Measurements from ENCODE around the gene LLGL2. TPM values are rescaled to one million over a fixed set of nuclear protein-coding genes. Genes with fewer than 3 reads are reported as not detected.
A peak's percentile ranks its signal among the peaks of the same experiment; 100 is the strongest.

Gene LLGL2
- total and polyA plus RNA-seq, 8 donors, result 72.3 to 565 (median 174) TPM

GRCh38 chr17:75493476-75494129, 31.9 kb upstream of the LLGL2 start:
- H3K36me3 ChIP-seq, result peaks cover 59 to 94% (median 93%) of the 10 kb centered on the region in 4 donors

GRCh38 chr17:75494326-75494877, 31.1 kb upstream of the LLGL2 start:
- peaks cover 11 to 27% (median 17%) of the 10 kb centered on the region in 4 donors for H3K4me1 ChIP-seq
- no peaks in the 10 kb centered on the region for H3K9me3 ChIP-seq
- no peak overlapping the region for H3K4me3 ChIP-seq
- TF ChIP-seq POLR2AphosphoS5 (IDR thresholded peaks at IDR 0.05), result no peak
- TF ChIP-seq POLR2A (IDR thresholded peaks at IDR 0.05), result no peak
- no peak for TF ChIP-seq EP300 (IDR thresholded peaks at IDR 0.05)
- TF ChIP-seq CTCF (IDR thresholded peaks at IDR 0.05), result no peak
- 88 to 97% (median 92%) methylated on average over 12 to 14 of the region's 14 CpGs for WGBS, 5 donors
- no peak overlapping the region for H3K27ac ChIP-seq
- peaks cover 59 to 100% (median 94%) of the 10 kb centered on the region in 4 donors for H3K36me3 ChIP-seq
- no peak for DNase-seq
- intact Hi-C loops (cut with DNase I; ENCODE audit: low total_unique reads), result no loop called here
- H3K27me3 ChIP-seq, result no peaks in the 10 kb centered on the region

More at GRCh38 chr17:75493476-75494129, 31.9 kb upstream of the LLGL2 start:
- TF ChIP-seq POLR2AphosphoS5 (IDR thresholded peaks at IDR 0.05), result no peak
- no peak for TF ChIP-seq POLR2A (IDR thresholded peaks at IDR 0.05)
- no peak for TF ChIP-seq EP300 (IDR thresholded peaks at IDR 0.05)
- TF ChIP-seq CTCF (IDR thresholded peaks at IDR 0.05), result no peak
- no peaks in the 10 kb centered on the region for H3K27me3 ChIP-seq
- no peak for DNase-seq
- H3K9me3 ChIP-seq, result no peaks in the 10 kb centered on the region
- H3K4me1 ChIP-seq, result peaks cover 11 to 28% (median 15%) of the 10 kb centered on the region in 4 donors
- WGBS, 5 donors, result 76 to 98% (median 97%) methylated on average over 5 to 23 of the region's 23 CpGs
- no peak overlapping the region for H3K4me3 ChIP-seq
- H3K27ac ChIP-seq, result no peak overlapping the region
- intact Hi-C loops (cut with DNase I; ENCODE audit: low total_unique reads), result no loop called here

- Histone ChIP-seq H3K36me3 (peaks cover 72 to 100% (median 100%) of the 10 kb centered on the region in 4 donors), H3K27me3 (no peaks in the 10 kb centered on the region), H3K4me3 (no peak overlapping the region), H3K27ac (no peak overlapping the region), H3K4me1 (peaks cover 0 to 17% (median 5%) of the 10 kb centered on the region in 4 donors), H3K9me3 (no peaks in the 10 kb centered on the region)
- WGBS, 5 donors, result 89 to 100% (median 91%) methylated on average over 3 to 11 of the region's 11 CpGs
- intact Hi-C loops (cut with DNase I; ENCODE audit: low total_unique reads), result no loop called here
- TF ChIP-seq EP300 (IDR thresholded peaks at IDR 0.05) (no peak), POLR2AphosphoS5 (IDR thresholded peaks at IDR 0.05) (no peak), CTCF (IDR thresholded peaks at IDR 0.05) (no peak), POLR2A (IDR thresholded peaks at IDR 0.05) (no peak)
- DNase-seq, result no peak
Observed at GRCh38 chr17:75496005-75496404, 29.5 kb upstream of the LLGL2 start.

- intact Hi-C loops (cut with DNase I; ENCODE audit: low total_unique reads), result no loop called here
- Histone ChIP-seq H3K27ac (peak overlapping the region in 2 of 5 donors; percentile 2 to 5), H3K36me3 (peaks cover 57 to 100% (median 99%) of the 10 kb centered on the region in 4 donors), H3K9me3 (no peaks in the 10 kb centered on the region), H3K4me1 (peaks cover 0 to 30% (median 7%) of the 10 kb centered on the region in 4 donors), H3K27me3 (no peaks in the 10 kb centered on the region), H3K4me3 (no peak overlapping the region)
- TF ChIP-seq POLR2AphosphoS5 (IDR thresholded peaks at IDR 0.05) (no peak), CTCF (IDR thresholded peaks at IDR 0.05) (no peak), EP300 (IDR thresholded peaks at IDR 0.05) (no peak), POLR2A (IDR thresholded peaks at IDR 0.05) (no peak)
- DNase-seq, result no peak
- 63 to 80% (median 79%) methylated on average over 18 to 21 of the region's 21 CpGs for WGBS, 5 donors
Observed at GRCh38 chr17:75498039-75498725, 27.3 kb upstream of the LLGL2 start.

All from stomach (tissue), 9 donors.